Central memory CD8-positive, alpha-beta T cell (primary cell): ENCODE measurements around the gene FUCA1.
"Not testable (repeated sequence)": the region's sequence is repeated elsewhere in the genome, so short reads cannot be mapped to it uniquely, and the experiment has no call there.

Experiments used
- ATAC-seq: fragments of 150-1000 bp; cut with Tn5 transposase; replicated peaks from 2 replicates; pipeline ENCODE4 v1.10.0; 2022; ENCODE audit warnings: mild to moderate bottlenecking, moderate FRiP score, moderate number of reproducible peaks; ENCODE audit not compliant: poor library complexity, severe bottlenecking; ENCODE audit errors: extremely low read depth
- DNase-seq, 2 donors: peaks; one replicate each; pipeline ENCODE4 v3.0.0; 2021; ENCODE audit warnings: low spot score in 2 of 2
- H3K27ac Mint-ChIP-seq: one replicate; pipeline ENCODE4 v1.8.0; 2022; ENCODE audit warnings: low read depth, mild to moderate bottlenecking, moderate library complexity, mixed read lengths
- H3K27me3 Mint-ChIP-seq: one replicate; pipeline ENCODE4 v1.8.0; 2022; ENCODE audit warnings: mixed read lengths
- H3K36me3 Mint-ChIP-seq: one replicate; pipeline ENCODE4 v1.8.0; 2022; ENCODE audit warnings: mild to moderate bottlenecking, moderate library complexity, mixed read lengths; ENCODE audit not compliant: insufficient read depth
- H3K4me1 Mint-ChIP-seq: one replicate; pipeline ENCODE4 v1.8.0; 2022; ENCODE audit warnings: mixed read lengths
- H3K4me3 Mint-ChIP-seq: one replicate; pipeline ENCODE4 v1.8.0; 2022; ENCODE audit warnings: mild to moderate bottlenecking, moderate library complexity, mixed read lengths
- H3K9me3 Mint-ChIP-seq: one replicate; pipeline ENCODE4 v1.8.0; 2022; ENCODE audit warnings: mixed read lengths

Gene FUCA1

GRCh38 chr1:23851406-23851805 lies 16.7 kb downstream of the FUCA1 start:
- DNase-seq, H3K9me3 Mint-ChIP-seq, H3K27ac Mint-ChIP-seq, H3K4me3 Mint-ChIP-seq, H3K27me3 Mint-ChIP-seq, ATAC-seq, H3K4me1 Mint-ChIP-seq: not testable (repeated sequence)
- H3K36me3 Mint-ChIP-seq: peaks cover 23% of the 10 kb centered on the region

GRCh38 chr1:23848673-23849616 lies 19.1 kb downstream of the FUCA1 start:
- no peak for ATAC-seq
- Mint-ChIP-seq H3K4me3 (no peak overlapping the region), H3K27ac (no peak overlapping the region), H3K4me1 (no peaks in the 10 kb centered on the region), H3K9me3 (no peaks in the 10 kb centered on the region), H3K27me3 (no peaks in the 10 kb centered on the region), H3K36me3 (peaks cover 23% of the 10 kb centered on the region)
- no peak for DNase-seq

DNA sequence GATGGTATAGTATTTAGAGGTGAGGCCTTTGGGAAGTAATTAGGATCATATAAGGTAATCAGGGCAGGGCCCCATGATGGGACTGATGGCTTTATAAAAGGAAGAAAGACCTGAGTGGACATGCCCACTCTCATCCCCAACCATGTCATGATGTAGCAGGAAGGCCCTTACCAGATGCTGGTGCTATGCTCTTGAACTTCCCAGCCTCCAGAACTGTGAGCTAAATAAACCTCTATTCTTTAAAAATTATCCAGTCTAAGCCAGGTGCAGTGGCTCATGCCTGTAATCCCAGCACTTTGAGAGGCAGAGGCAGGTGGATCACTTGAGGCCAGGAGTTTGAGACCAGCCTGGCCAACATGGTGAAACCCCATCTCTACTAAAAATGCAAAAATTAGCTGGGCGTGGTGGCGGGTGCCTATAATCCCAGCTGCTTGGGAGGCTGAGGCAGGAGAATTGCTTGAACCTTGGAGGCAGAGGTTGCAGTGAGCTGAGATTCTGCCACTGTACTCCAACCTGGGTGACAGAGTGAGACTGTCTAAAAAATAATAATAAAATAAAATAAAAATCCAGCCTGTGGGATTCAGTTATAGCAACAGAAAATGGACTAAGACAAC lies 20.5 kb downstream of the FUCA1 start:
- H3K4me1 Mint-ChIP-seq, ATAC-seq, DNase-seq, H3K27ac Mint-ChIP-seq, H3K9me3 Mint-ChIP-seq, H3K27me3 Mint-ChIP-seq, H3K4me3 Mint-ChIP-seq: not testable (repeated sequence)
- peaks cover 23% of the 10 kb centered on the region for H3K36me3 Mint-ChIP-seq

DNA sequence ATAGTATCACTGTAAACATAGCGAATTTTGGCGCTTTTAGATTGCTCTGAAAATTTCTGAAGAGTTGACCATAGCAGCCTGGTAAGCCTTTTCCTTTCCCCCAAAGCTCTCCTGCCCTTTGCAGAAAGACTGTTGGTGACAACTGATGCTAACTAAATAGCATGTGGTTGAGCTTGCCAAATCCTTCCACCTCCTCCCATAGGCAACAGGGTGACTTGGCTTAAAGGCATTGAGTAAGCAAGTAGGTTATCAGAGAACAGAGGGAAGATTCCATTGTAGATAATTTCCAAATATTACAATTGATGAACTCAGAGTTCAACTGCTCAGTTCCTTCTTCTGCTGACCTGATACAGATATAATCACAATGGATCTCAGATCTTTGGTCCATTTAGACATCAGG lies 22.9 kb downstream of the FUCA1 start:
- DNase-seq: no peak
- no peaks in the 10 kb centered on the region for H3K9me3 Mint-ChIP-seq
- H3K27ac Mint-ChIP-seq: no peak overlapping the region
- peaks cover 22% of the 10 kb centered on the region for H3K36me3 Mint-ChIP-seq
- no peaks in the 10 kb centered on the region for H3K27me3 Mint-ChIP-seq
- no peaks in the 10 kb centered on the region for H3K4me1 Mint-ChIP-seq
- no peak for ATAC-seq
- H3K4me3 Mint-ChIP-seq: no peak overlapping the region

DNA sequence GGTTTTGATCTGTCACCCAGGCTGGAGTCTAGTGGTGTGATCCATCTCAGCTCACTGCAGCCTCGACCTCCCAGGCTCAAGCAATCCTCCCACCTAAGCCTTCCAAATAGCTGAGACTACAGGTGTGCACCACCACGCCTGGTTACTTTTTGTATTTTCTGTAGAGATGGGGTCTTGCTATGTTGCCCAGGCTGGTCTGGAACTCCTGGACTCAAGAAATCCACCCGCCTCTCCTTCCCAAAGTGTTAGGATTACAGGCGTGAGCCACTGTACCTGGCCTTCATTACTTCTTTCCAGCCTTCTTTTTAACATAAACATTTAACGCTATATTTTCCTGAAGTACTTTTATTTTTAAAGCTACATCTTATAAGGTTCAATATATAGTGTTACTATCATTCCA lies 24.4 kb downstream of the FUCA1 start:
- H3K4me1 Mint-ChIP-seq: no peaks in the 10 kb centered on the region
- no peaks in the 10 kb centered on the region for H3K9me3 Mint-ChIP-seq
- ATAC-seq (no peak), DNase-seq (no peak)
- H3K36me3 Mint-ChIP-seq: peaks cover 16% of the 10 kb centered on the region
- H3K27me3 Mint-ChIP-seq: no peaks in the 10 kb centered on the region
- H3K4me3 Mint-ChIP-seq: no peak overlapping the region
- H3K27ac Mint-ChIP-seq: no peak overlapping the region

- Mint-ChIP-seq H3K27ac (no peak overlapping the region), H3K4me1 (no peaks in the 10 kb centered on the region), H3K27me3 (peaks cover 10% of the 10 kb centered on the region), H3K9me3 (no peaks in the 10 kb centered on the region), H3K36me3 (peaks cover 2% of the 10 kb centered on the region), H3K4me3 (peak overlapping the region; percentile 55)
- peak; percentile 99 for ATAC-seq
- DNase-seq: peak; percentile 60 to 63
Observed at GRCh38 chr1:23838401-23838866, 29.7 kb downstream of the FUCA1 start.

DNA sequence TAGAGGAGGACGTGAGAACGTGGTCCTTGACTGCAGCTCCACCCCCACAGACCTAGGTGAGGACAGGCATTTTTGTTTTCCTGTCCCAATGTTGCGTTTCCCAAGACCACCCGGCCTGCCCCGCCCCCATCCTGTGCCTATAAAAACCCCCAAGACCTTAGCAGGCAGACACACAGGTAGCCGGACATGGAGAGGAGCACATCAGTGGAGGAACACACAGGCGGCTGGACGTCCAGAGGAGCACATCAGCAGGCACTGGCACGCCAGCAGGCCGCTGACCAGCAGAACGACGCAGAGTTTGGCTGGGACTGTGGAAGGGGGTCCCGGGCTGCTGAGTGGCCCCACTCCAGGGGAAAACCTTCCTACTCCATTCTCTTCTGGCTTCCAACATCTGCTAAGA lies 30.2 kb downstream of the FUCA1 start:
- Mint-ChIP-seq H3K9me3 (no peaks in the 10 kb centered on the region), H3K4me3 (peak overlapping the region; percentile 55), H3K27ac (no peak overlapping the region), H3K27me3 (peaks cover 10% of the 10 kb centered on the region), H3K4me1 (no peaks in the 10 kb centered on the region), H3K36me3 (peaks cover 2% of the 10 kb centered on the region)
- DNase-seq (no peak), ATAC-seq (no peak)

DNA sequence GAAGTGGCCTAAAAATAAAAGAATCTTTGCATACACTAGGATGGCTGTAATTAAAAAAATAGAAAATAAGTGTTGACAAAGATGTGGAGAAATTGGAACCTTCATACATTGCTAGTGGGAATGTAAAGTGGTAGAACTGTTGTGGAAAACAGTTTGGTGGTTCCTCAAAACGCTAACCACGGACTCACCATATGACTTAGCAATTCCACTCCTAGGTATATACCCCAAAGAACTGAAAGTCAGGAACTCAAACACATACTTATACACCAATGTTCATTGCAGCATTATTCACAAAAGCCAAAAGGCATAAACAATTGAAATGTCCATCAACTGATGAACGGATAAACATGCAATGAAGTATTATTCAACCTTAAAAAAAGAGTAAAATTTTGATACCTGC lies 32.1 kb downstream of the FUCA1 start:
- H3K9me3 Mint-ChIP-seq: no peaks in the 10 kb centered on the region
- no peak for ATAC-seq
- no peak for DNase-seq
- H3K4me3 Mint-ChIP-seq: no peak overlapping the region
- no peak overlapping the region for H3K27ac Mint-ChIP-seq
- H3K4me1 Mint-ChIP-seq: no peaks in the 10 kb centered on the region
- H3K27me3 Mint-ChIP-seq: peaks cover 10% of the 10 kb centered on the region
- H3K36me3 Mint-ChIP-seq: no peaks in the 10 kb centered on the region

- H3K9me3 Mint-ChIP-seq, DNase-seq, H3K36me3 Mint-ChIP-seq, ATAC-seq, H3K27ac Mint-ChIP-seq, H3K4me1 Mint-ChIP-seq, H3K4me3 Mint-ChIP-seq: not testable (repeated sequence)
- peaks cover 10% of the 10 kb centered on the region for H3K27me3 Mint-ChIP-seq
Observed at GRCh38 chr1:23834156-23834555, 33.9 kb downstream of the FUCA1 start.

GRCh38 chr1:23827717-23828116 lies 40.4 kb downstream of the FUCA1 start:
- no peaks in the 10 kb centered on the region for H3K9me3 Mint-ChIP-seq
- no peak overlapping the region for H3K4me3 Mint-ChIP-seq
- DNase-seq (no peak), ATAC-seq (no peak)
- no peaks in the 10 kb centered on the region for H3K27me3 Mint-ChIP-seq
- H3K36me3 Mint-ChIP-seq: peaks cover 4% of the 10 kb centered on the region
- H3K27ac Mint-ChIP-seq: no peak overlapping the region
- peaks cover 21% of the 10 kb centered on the region for H3K4me1 Mint-ChIP-seq

DNA sequence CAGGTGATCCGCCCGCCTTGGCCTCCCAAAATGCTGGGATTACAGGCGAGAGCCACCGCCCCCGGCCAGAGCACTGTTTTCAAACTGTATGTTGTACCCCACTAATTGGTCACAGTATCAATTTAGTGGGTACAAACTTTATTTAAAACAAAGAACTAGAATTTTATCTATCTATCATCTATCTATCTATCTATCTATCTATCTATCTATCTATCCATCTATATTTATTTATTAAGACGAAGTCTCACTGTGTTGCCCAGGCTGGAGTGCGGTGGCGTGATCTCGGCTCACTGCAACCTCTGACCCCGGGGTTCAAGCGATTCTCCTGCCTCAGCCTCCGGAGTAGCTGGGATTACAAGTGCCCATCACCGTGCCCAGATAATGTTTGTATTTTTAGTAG lies 41.5 kb downstream of the FUCA1 start:
- not testable (repeated sequence) for H3K36me3 Mint-ChIP-seq, H3K9me3 Mint-ChIP-seq, ATAC-seq, DNase-seq, H3K27me3 Mint-ChIP-seq
- Mint-ChIP-seq H3K27ac (peak overlapping the region; percentile 41), H3K4me1 (peaks cover 21% of the 10 kb centered on the region), H3K4me3 (peak overlapping the region; percentile 90)

DNA sequence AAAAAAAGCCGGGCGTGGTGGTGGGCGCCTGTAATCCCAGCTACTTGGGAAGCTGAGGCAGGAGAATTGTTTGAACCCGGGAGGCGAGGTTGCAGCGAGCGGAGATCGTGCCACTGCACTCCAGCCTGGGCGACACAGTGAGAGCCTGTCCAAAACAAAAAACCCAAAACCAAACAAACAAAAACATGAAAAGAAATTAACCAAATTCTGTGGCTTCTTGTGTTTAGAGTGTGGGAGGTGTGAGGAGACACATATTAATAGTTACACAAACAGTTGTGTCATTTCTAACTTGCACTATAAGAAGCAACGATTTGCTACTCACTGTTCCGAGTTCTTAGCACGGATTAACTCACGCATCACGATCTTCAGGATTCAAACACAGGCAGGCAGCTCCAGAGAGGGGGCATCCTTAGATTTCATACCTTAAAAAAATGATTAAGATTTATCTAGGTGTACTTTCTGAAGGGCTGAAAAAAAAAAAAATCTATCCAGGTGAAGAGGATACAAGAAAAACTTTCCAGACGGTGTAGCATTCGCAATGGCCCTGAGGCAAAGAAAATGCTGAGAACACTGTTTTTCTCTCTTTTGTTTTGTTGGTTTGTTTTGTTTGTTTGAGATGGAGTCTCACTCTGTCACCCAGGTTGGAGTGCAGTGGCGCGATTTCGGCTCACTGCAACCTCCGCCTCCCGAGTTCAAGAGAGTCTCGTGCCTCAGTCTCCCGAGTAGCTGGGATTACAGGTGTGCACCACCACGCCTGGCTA lies 42.1 kb downstream of the FUCA1 start:
- H3K27me3 Mint-ChIP-seq: no peaks in the 10 kb centered on the region
- no peaks in the 10 kb centered on the region for H3K9me3 Mint-ChIP-seq
- ATAC-seq (peak; percentile 50), DNase-seq (no peak)
- H3K36me3 Mint-ChIP-seq: peaks cover 4% of the 10 kb centered on the region
- H3K27ac Mint-ChIP-seq: peak overlapping the region; percentile 92
- H3K4me3 Mint-ChIP-seq: peak overlapping the region; percentile 90
- H3K4me1 Mint-ChIP-seq: peaks cover 21% of the 10 kb centered on the region
